A673 (cell line): Measurements from ENCODE around the gene RASL10B. TPM values are rescaled to one million over a fixed set of nuclear protein-coding genes. Genes with fewer than 3 reads are reported as not detected.

Experiments
- BruUV-seq: library from RNA; stranded (reverse); fragments of 400-500 nt; replicated peaks from 2 replicates; lab custom pipeline; 2021; lab: Mats Ljungman, UMichigan
- CTCF ChIA-PET: fragments of 300-600 bp; sonication (Branson Sonifier 250); formaldehyde crosslinking; loops from one replicate; lab custom pipeline; 2022; ENCODE audit warnings: antibody characterized with exemption; lab: Charles Lee
- POLR2A ChIA-PET: fragments of 300-600 bp; sonication (Branson Sonifier 250); formaldehyde crosslinking; loops from one replicate; lab custom pipeline; 2022; ENCODE audit warnings: antibody characterized with exemption; ENCODE audit not compliant: low non-redundant PET; lab: Charles Lee
- DNase-seq: peaks from one replicate; pipeline ENCODE4 v3.0.0-alpha.2; 2015; ENCODE audit warnings: low spot score
- H3K27ac ChIP-seq: fragments of 200-600 bp; sonication (generic); 2 replicates; pipeline ENCODE4 v1.5.1; 2016; ENCODE audit warnings: mixed run types, low read depth, mild to moderate bottlenecking, mixed read lengths, antibody characterized with exemption, low read length; ENCODE audit not compliant: poor library complexity, severe bottlenecking
- H3K27me3 ChIP-seq: fragments of 200-600 bp; sonication (generic); replicated peaks from 2 replicates; pipeline ENCODE4 v1.6.1; 2017; ENCODE audit warnings: mixed run types, low read depth, mild to moderate bottlenecking, mixed read lengths, antibody characterized with exemption, low read length; ENCODE audit not compliant: insufficient read depth, poor library complexity
- H3K36me3 ChIP-seq: fragments of 200-600 bp; sonication (generic); 2 replicates; pipeline ENCODE4 v1.6.1; 2016; ENCODE audit warnings: mixed run types, mild to moderate bottlenecking, mixed read lengths, antibody characterized with exemption, low read length; ENCODE audit not compliant: insufficient read depth, poor library complexity, severe bottlenecking
- H3K4me1 ChIP-seq: fragments of 200-600 bp; sonication (generic); 2 replicates; pipeline ENCODE4 v1.6.1; 2017; ENCODE audit warnings: mixed run types, mild to moderate bottlenecking, mixed read lengths, antibody characterized with exemption, low read length; ENCODE audit not compliant: insufficient read depth, poor library complexity, severe bottlenecking
- H3K4me3 ChIP-seq: fragments of 200-600 bp; sonication (generic); 2 replicates; pipeline ENCODE4 v1.5.1; 2016; ENCODE audit warnings: low read depth, mixed run types, mild to moderate bottlenecking, mixed read lengths, low read length; ENCODE audit not compliant: poor library complexity, severe bottlenecking
- H3K9me3 ChIP-seq: fragments of 200-600 bp; sonication (generic); 2 replicates; pipeline ENCODE4 v1.6.1; 2016; ENCODE audit warnings: mixed run types, low read depth, mild to moderate bottlenecking, mixed read lengths, antibody characterized with exemption, low read length; ENCODE audit not compliant: poor library complexity, severe bottlenecking
- EZH2 ChIP-seq: fragments of 200-600 bp; sonication (generic); IDR thresholded peaks from 2 replicates; pipeline ENCODE4 v1.6.1; 2017; ENCODE audit warnings: borderline replicate concordance, low read depth, mild to moderate bottlenecking, mixed read lengths, antibody characterized with exemption, low read length; ENCODE audit not compliant: poor library complexity, severe bottlenecking
- intact Hi-C: fragments of 100-400 bp; cut with micrococcal nuclease; formaldehyde crosslinking; loops from one replicate; pipeline ENCODE4 v1.10.0; 2022; ENCODE audit not compliant: unreplicated experiment
- total RNA-seq: library from RNA; stranded (reverse); gene quantifications from 2 replicates; pipeline ENCODE4 v1.2.3, GENCODE V29; 2021
- TF ChIP-seq, protein P1 (sequence below): fragments of 300-800, 200-600 bp; sonication (generic); conservative IDR thresholded peaks from 2 replicates; pipeline ENCODE4 v1.5.1; 2017; ENCODE audit warnings: low read depth, mild to moderate bottlenecking, antibody characterized with exemption, low read length, moderate library complexity, mixed read lengths

RASL10B gene
- total RNA-seq, 1 experiment from 2014 or later = 15.9 TPM

- H3K9me3 ChIP-seq = no peaks in the 10 kb centered on the region
- H3K4me1 ChIP-seq = no peaks in the 10 kb centered on the region
- H3K27ac ChIP-seq = no peak overlapping the region
- no peaks in the 10 kb centered on the region for H3K36me3 ChIP-seq
- no TSS peak for BruUV-seq
- ChIA-PET POLR2A (no interaction called here), CTCF (no interaction called here)
- no peak overlapping the region for H3K4me3 ChIP-seq
- intact Hi-C loops = no loop called here
- no peak for DNase-seq
- no peak for TF ChIP-seq EZH2
- TF ChIP-seq, protein P1, sequence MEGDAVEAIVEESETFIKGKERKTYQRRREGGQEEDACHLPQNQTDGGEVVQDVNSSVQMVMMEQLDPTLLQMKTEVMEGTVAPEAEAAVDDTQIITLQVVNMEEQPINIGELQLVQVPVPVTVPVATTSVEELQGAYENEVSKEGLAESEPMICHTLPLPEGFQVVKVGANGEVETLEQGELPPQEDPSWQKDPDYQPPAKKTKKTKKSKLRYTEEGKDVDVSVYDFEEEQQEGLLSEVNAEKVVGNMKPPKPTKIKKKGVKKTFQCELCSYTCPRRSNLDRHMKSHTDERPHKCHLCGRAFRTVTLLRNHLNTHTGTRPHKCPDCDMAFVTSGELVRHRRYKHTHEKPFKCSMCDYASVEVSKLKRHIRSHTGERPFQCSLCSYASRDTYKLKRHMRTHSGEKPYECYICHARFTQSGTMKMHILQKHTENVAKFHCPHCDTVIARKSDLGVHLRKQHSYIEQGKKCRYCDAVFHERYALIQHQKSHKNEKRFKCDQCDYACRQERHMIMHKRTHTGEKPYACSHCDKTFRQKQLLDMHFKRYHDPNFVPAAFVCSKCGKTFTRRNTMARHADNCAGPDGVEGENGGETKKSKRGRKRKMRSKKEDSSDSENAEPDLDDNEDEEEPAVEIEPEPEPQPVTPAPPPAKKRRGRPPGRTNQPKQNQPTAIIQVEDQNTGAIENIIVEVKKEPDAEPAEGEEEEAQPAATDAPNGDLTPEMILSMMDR = no peak
- no peaks in the 10 kb centered on the region for H3K27me3 ChIP-seq
Measured at GRCh38 chr17:35736236-35736635, 4.8 kb downstream of the RASL10B start.

DNA sequence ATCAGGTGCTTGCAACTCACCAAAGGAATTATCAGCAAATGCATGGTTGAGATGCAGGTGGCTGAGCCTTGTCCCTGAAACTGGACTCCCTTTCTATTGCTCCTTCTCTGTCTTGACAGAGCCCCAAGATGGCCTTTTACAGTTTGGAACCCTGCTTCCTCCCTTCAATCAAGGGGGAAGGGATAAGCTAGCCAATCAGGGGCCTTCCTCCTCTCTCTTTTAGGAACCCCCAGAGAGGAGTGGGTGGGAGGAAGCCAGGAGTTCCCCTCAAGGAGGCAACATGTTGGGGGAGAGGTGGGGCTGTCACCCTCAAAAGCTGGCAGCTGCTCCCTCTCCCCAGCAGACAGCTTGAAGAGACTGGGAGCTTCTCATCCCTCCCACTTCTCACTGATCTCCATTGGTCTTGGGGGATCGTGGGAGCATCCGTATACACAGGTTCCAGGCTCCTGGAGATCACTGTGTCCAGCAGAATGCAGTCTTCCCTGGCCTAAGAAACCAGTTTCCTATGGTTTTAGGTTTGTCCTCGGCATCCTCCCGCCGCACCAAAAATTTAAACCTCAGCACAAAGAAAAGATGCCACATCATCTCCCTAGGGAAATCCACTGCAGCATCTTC lies 7.2 kb downstream of the RASL10B start:
- Histone ChIP-seq H3K4me1 (no peaks in the 10 kb centered on the region), H3K36me3 (no peaks in the 10 kb centered on the region), H3K9me3 (no peaks in the 10 kb centered on the region), H3K27ac (no peak overlapping the region), H3K4me3 (no peak overlapping the region), H3K27me3 (no peaks in the 10 kb centered on the region)
- intact Hi-C loops = no loop called here
- ChIA-PET CTCF (no interaction called here), POLR2A (no interaction called here)
- no peak for TF ChIP-seq EZH2
- TF ChIP-seq, protein P1 = no peak
- no TSS peak for BruUV-seq
- no peak for DNase-seq

DNA sequence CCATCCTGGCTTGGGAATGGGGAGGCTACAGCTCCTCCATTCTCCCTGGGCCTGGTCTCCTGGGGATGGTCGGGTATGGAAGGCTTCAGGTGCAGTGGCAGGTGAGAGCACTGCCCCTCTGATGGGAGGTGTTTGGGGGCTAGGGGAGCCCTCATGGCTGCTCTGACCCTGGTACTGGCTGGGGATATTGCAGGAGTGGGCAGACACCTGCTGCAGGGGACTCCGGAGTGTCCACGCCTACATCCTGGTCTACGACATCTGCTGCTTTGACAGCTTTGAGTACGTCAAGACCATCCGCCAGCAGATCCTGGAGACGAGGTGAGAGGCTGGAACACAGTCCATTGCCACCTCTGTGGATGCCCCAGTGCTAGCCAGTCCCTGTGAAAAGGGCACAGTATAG lies 8.8 kb downstream of the RASL10B start:
- Histone ChIP-seq H3K4me1 (no peaks in the 10 kb centered on the region), H3K9me3 (no peaks in the 10 kb centered on the region), H3K27ac (no peak overlapping the region), H3K4me3 (no peak overlapping the region), H3K36me3 (no peaks in the 10 kb centered on the region), H3K27me3 (no peaks in the 10 kb centered on the region)
- intact Hi-C loops = loop anchor here (10.0 kb wide), 1 partner anchor 425 kb away; no protein-coding TSS in a partner anchor
- CTCF ChIA-PET = no interaction called here
- TF ChIP-seq, protein P1 = no peak
- no peak for TF ChIP-seq EZH2
- no peak for DNase-seq
- no TSS peak for BruUV-seq
- POLR2A ChIA-PET = no interaction called here
